Prostate gland (tissue), 2 donors: ENCODE results near the gene TBC1D16. TPM values are rescaled to one million over a fixed set of nuclear protein-coding genes. Genes with fewer than 3 reads are reported as not detected.

Experiments used
- DNase-seq: peaks from one replicate; pipeline ENCODE4 v3.0.0-alpha.2; 2019; ENCODE audit warnings: low spot score
- H3K27ac ChIP-seq, 2 donors: fragments of 200-600 bp; sonication (generic); 2 replicates each; pipeline ENCODE4 v1.5.1; 2017 to 2019
- H3K27me3 ChIP-seq: fragments of 200-600 bp; sonication (generic); replicated peaks from 2 replicates; pipeline ENCODE4 v1.5.1; 2019; ENCODE audit not compliant: insufficient read depth
- H3K36me3 ChIP-seq, 2 donors: fragments of 200-600 bp; sonication (generic); 1 replicate in 1 of 2; 2 replicates in 1 of 2; pipeline versions ENCODE4 v1.5.1 to v1.8.1; 2017 to 2019
- H3K4me1 ChIP-seq: fragments of 200-600 bp; sonication (generic); replicated peaks from 2 replicates; pipeline ENCODE4 v1.5.1; 2019
- H3K4me3 ChIP-seq, 2 donors: fragments of 200-600 bp; sonication (generic); 2 replicates each; pipeline ENCODE4 v1.5.1; 2017 to 2019
- H3K9me3 ChIP-seq: fragments of 200-600 bp; sonication (generic); 2 replicates; pipeline ENCODE4 v1.5.1; 2017
- POLR2A ChIP-seq: fragments of 450-650 bp; IDR thresholded peaks from one replicate; pipeline ENCODE4 v1.6.1; 2016; ENCODE audit warnings: antibody characterized with exemption, mild to moderate bottlenecking
- POLR2AphosphoS5 ChIP-seq: sonication (generic); formaldehyde crosslinking; IDR thresholded peaks from one replicate; pipeline ENCODE4 v1.6.1; 2017; ENCODE audit warnings: antibody characterized with exemption
- WGBS: methylation state at CpG from one replicate; pipeline ENCODE4 v1.1.5; 2018; 5-methylcytosine and 5-hydroxymethylcytosine counted together
- intact Hi-C: fragments of 100-400 bp; cut with DNase I; formaldehyde crosslinking; loops from one replicate; pipeline ENCODE4 v1.14.2; 2022
- total RNA-seq, 2 donors: library from RNA; depleted of rRNA; stranded (reverse); fragments of >200 nt; gene quantifications; one replicate each; pipeline ENCODE4 v1.1.0, GENCODE V29; 2016
- TF ChIP-seq, protein P1 (sequence below), 4 experiments: fragments of 200-600 bp in 2 of 4; fragments of 450-650 bp in 2 of 4; sonication (generic) in 2 of 4; IDR thresholded peaks; 1 replicate in 3 of 4; 2 replicates in 1 of 4; pipeline ENCODE4 v1.5.1; 2016 to 2019; ENCODE audit warnings: antibody characterized with exemption in 4 of 4, mild to moderate bottlenecking in 2 of 4, moderate library complexity in 2 of 4

Gene TBC1D16
- total RNA-seq, 2 donors from 2014 or later, result 29.1 to 41.9 TPM

DNA sequence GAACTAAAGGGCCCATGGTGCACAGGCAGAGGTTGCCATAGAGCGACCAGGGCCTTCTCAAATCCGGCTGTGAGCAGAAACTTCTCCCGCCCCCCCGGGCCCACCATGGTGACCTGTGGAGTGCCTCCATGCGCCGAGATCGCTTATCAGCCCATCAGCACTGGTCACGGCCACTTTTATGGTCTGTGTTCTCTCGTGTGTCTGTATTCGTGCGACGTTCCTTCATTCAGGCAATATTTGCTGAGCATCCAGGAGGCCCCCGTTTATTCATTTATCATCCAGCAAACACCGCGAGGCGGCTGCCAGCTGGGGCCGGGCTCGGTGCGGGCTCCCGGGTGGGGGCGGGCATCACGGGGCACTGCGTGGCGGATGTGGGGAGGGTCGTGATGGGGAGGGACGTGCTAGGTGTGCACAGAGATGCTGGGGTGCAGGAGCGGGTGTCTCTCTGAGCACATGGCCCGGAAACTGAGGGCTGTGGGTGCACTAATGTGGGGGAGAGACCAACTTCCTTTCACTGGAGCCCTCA, 108.5 kb downstream of the TBC1D16 start:
- H3K27ac ChIP-seq, result no peak overlapping the region
- H3K36me3 ChIP-seq, result no peaks in the 10 kb centered on the region
- H3K4me3 ChIP-seq, result no peak overlapping the region
- no peaks in the 10 kb centered on the region for H3K4me1 ChIP-seq
- no peak for TF ChIP-seq POLR2A
- TF ChIP-seq POLR2AphosphoS5, result no peak
- TF ChIP-seq, protein P1, sequence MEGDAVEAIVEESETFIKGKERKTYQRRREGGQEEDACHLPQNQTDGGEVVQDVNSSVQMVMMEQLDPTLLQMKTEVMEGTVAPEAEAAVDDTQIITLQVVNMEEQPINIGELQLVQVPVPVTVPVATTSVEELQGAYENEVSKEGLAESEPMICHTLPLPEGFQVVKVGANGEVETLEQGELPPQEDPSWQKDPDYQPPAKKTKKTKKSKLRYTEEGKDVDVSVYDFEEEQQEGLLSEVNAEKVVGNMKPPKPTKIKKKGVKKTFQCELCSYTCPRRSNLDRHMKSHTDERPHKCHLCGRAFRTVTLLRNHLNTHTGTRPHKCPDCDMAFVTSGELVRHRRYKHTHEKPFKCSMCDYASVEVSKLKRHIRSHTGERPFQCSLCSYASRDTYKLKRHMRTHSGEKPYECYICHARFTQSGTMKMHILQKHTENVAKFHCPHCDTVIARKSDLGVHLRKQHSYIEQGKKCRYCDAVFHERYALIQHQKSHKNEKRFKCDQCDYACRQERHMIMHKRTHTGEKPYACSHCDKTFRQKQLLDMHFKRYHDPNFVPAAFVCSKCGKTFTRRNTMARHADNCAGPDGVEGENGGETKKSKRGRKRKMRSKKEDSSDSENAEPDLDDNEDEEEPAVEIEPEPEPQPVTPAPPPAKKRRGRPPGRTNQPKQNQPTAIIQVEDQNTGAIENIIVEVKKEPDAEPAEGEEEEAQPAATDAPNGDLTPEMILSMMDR (IDR thresholded peaks at IDR 0.05), result no peak
- no peaks in the 10 kb centered on the region for H3K9me3 ChIP-seq
- WGBS, result 43% methylated on average over 28 of the region's 28 CpGs
- no peak for DNase-seq
- intact Hi-C loops, result no loop called here
- no peaks in the 10 kb centered on the region for H3K27me3 ChIP-seq

DNA sequence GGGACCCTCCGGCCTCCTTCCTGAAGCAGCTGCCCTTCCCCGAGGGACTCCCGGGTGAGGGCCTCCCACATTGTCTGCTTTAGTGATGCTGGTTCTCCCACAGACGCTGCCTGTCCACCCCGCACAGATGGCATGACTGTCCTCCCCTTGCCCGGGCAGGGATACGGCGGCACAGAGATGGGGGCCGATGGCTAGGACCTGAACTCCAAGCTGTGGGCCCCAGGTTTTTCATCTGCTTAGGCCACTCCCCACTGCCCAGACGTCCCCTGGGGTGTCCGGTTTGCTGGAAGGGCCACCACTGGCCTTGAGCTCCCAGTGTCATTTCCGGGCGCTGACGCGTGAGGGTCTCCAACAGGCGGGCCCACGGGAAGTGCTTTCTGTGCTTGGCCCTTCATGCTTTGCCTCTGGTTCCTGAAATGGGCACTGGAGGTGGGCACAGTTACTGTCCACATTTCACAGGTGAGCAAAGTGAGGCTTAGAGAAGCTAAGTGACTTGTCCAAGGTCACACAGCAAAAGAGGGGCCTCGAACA, 109.0 kb downstream of the TBC1D16 start:
- intact Hi-C loops, result no loop called here
- no peaks in the 10 kb centered on the region for H3K9me3 ChIP-seq
- no peak overlapping the region for H3K27ac ChIP-seq
- H3K36me3 ChIP-seq, result no peaks in the 10 kb centered on the region
- H3K27me3 ChIP-seq, result no peaks in the 10 kb centered on the region
- no peak overlapping the region for H3K4me3 ChIP-seq
- no peaks in the 10 kb centered on the region for H3K4me1 ChIP-seq
- no peak for DNase-seq
- 90% methylated on average over 18 of the region's 18 CpGs for WGBS
- TF ChIP-seq, protein P1 (IDR thresholded peaks at IDR 0.05), result no peak
- no peak for TF ChIP-seq POLR2A

DNA sequence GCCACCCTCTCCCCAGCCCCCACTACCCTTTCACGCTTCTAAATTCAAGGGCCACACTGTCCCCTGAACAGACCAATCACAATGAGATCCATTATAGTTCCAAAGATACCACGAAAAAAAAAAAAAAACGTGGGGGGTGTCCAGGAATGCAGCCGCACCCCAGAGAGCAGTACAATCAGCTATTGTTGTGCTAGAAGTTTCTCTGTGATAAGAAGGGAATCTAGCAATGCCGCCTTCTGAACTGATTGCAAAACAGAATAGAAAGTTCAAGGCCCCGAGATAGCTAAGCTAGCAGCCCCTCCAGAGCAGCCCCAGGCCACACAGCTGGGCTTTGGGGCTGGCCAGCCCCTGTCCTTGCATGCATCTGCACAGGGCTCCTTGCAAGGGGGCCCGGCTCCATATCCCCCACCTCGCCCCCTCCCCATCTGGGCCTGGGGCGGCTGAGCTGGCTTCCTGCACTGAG, 109.5 kb downstream of the TBC1D16 start:
- DNase-seq, result no peak
- Histone ChIP-seq H3K4me1 (no peaks in the 10 kb centered on the region), H3K27ac (no peak overlapping the region), H3K36me3 (no peaks in the 10 kb centered on the region), H3K27me3 (no peaks in the 10 kb centered on the region), H3K9me3 (no peaks in the 10 kb centered on the region), H3K4me3 (no peak overlapping the region)
- whole genome bisulfite sequencing, result 74% methylated on average over 9 of the region's 9 CpGs
- TF ChIP-seq POLR2AphosphoS5, result no peak
- TF ChIP-seq POLR2A, result no peak
- TF ChIP-seq, protein P1 (IDR thresholded peaks at IDR 0.05), result no peak
- intact Hi-C loops, result no loop called here

DNA sequence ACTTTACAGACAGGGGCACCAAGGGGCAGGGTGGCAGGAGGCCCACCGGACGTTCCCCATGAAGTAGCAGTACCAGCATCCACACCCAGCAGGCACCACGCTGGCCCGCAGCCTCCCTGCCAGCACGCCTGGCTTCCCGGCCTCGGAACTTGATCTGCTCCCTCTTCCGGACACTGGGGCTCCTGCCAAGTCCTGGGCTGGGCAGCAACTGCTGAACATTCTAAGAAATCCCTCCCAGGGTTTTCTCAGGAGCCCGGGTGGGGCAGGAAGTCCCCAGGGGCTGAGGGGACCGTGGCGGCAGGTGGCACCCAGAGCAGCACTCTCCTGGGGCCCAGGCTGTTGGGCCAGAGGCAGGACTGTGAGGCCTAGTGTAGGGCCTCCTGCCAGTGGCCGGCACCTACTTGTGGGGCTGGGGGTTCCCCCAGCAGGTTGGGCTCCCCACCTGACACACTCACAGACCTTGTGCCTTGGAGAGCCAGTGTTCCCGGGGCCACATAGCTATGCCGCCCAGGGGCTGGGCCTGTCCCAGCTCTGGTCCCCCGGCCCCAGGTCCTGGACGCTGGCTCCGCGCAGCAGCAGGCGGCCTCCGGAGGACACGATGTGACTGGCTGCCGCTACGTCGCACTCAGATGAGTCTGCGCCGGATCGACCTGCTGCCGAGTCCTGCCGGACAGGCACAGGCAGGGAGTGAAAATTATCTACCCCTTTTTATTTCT, 110.3 kb downstream of the TBC1D16 start:
- intact Hi-C loops, result no loop called here
- Histone ChIP-seq H3K4me3 (no peak overlapping the region), H3K9me3 (no peaks in the 10 kb centered on the region), H3K27ac (no peak overlapping the region), H3K4me1 (no peaks in the 10 kb centered on the region), H3K36me3 (no peaks in the 10 kb centered on the region), H3K27me3 (no peaks in the 10 kb centered on the region)
- DNase-seq, result peak; percentile 69
- 52% methylated on average over 29 of the region's 29 CpGs for whole genome bisulfite sequencing
- TF ChIP-seq POLR2A, result no peak
- peak; percentile 11 for TF ChIP-seq POLR2AphosphoS5
- TF ChIP-seq, protein P1 (IDR thresholded peaks at IDR 0.05), result peak in 1 of 4 experiments; percentile 24

DNA sequence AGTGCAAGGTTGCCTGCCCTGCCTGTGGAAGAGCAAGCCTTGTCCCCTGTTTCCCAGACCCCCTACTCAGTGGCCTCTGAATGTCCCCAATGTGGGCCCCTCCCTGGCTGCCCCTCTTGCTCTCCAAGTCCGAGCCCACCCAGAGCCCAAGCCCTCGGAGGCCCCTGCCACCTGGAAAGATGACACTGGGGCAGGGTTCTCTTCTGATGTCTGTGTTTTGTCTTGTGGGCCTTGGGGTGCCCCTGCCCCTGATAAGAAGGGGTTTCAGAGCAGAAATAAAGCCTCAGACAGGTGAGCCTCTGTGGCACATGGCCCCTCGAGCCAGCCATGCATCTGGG, 111.1 kb downstream of the TBC1D16 start:
- no peak for DNase-seq
- 87% methylated on average over 3 of the region's 3 CpGs for WGBS
- Histone ChIP-seq H3K4me1 (peaks cover under 1% of the 10 kb centered on the region), H3K36me3 (no peaks in the 10 kb centered on the region), H3K27ac (no peak overlapping the region), H3K27me3 (no peaks in the 10 kb centered on the region), H3K4me3 (no peak overlapping the region), H3K9me3 (no peaks in the 10 kb centered on the region)
- intact Hi-C loops, result no loop called here
- TF ChIP-seq POLR2AphosphoS5, result no peak
